GM12865 (cell line): ENCODE results near the gene DAP3.
"Not testable (repeated sequence)": the region's sequence is repeated elsewhere in the genome, so short reads cannot be mapped to it uniquely, and the experiment has no call there.

Source experiments
- DNase-seq: peaks from one replicate; pipeline ENCODE4 v3.0.0; 2010; ENCODE audit warnings: low read depth
- H3K4me3 ChIP-seq: 2 replicates; pipeline ENCODE4 v1.5.1; 2011; ENCODE audit warnings: mild to moderate bottlenecking, low read depth, low read length, control low read depth
- CTCF ChIP-seq: IDR thresholded peaks from 2 replicates; pipeline ENCODE4 v1.5.1; 2011; ENCODE audit warnings: low read length, control low read depth, low read depth, inconsistent platforms; ENCODE audit not compliant: insufficient read depth; ENCODE audit errors: missing control alignments

DAP3 gene

GRCh38 chr1:155697046-155697445, 8.2 kb downstream of the DAP3 start:
- DNase-seq: no peak
- no peak overlapping the region for H3K4me3 ChIP-seq
- no peak for TF ChIP-seq CTCF

- H3K4me3 ChIP-seq, DNase-seq: not testable (repeated sequence)
Observed at GRCh38 chr1:155697616-155698015, 8.7 kb downstream of the DAP3 start.

GRCh38 chr1:155698382-155699038, 9.6 kb downstream of the DAP3 start:
- no peak for TF ChIP-seq CTCF
- no peak for DNase-seq
- H3K4me3 ChIP-seq: no peak overlapping the region

- not testable (repeated sequence) for DNase-seq, H3K4me3 ChIP-seq
Observed at GRCh38 chr1:155699062-155699461, 10.2 kb downstream of the DAP3 start.

- not testable (repeated sequence) for H3K4me3 ChIP-seq, DNase-seq
Observed at GRCh38 chr1:155701675-155702074, 12.8 kb downstream of the DAP3 start.

GRCh38 chr1:155703216-155703615, 14.3 kb downstream of the DAP3 start:
- DNase-seq: no peak
- no peak for TF ChIP-seq CTCF
- H3K4me3 ChIP-seq: no peak overlapping the region

- H3K4me3 ChIP-seq, DNase-seq: not testable (repeated sequence)
Observed at GRCh38 chr1:155704414-155704813, 15.5 kb downstream of the DAP3 start.

GRCh38 chr1:155706139-155706538, 17.2 kb downstream of the DAP3 start:
- TF ChIP-seq CTCF: no peak
- DNase-seq: no peak
- H3K4me3 ChIP-seq: no peak overlapping the region

- H3K4me3 ChIP-seq: no peak overlapping the region
- no peak for DNase-seq
- TF ChIP-seq CTCF: no peak
Observed at GRCh38 chr1:155709391-155709790, 20.5 kb downstream of the DAP3 start.

- not testable (repeated sequence) for DNase-seq, H3K4me3 ChIP-seq
Observed at GRCh38 chr1:155711457-155711856, 22.6 kb downstream of the DAP3 start.

GRCh38 chr1:155712636-155713035, 23.7 kb downstream of the DAP3 start:
- H3K4me3 ChIP-seq, DNase-seq: not testable (repeated sequence)
